Gastroesophageal sphincter (tissue), 4 donors: ENCODE results near the gene PCBD1. TPM values are rescaled to one million over a fixed set of nuclear protein-coding genes. Genes with fewer than 3 reads are reported as not detected.

Experiments used
- ATAC-seq: fragments of 150-250 bp; one replicate; pipeline ENCODE4 v1.9.1; 2016; ENCODE audit warnings: mild to moderate bottlenecking, moderate library complexity
- H3K27ac ChIP-seq, 4 donors: fragments of 200-600 bp; sonication (generic) in 3 of 4; 1 replicate in 3 of 4; 2 replicates in 1 of 4; pipeline ENCODE4 v1.5.1; 2016 to 2019
- H3K27me3 ChIP-seq: fragments of 200-600 bp; sonication (generic); one replicate; pipeline ENCODE4 v1.5.1; 2019
- H3K36me3 ChIP-seq, 2 donors: fragments of 200-600 bp; sonication (generic); one replicate each; pipeline ENCODE4 v1.5.1; 2019; ENCODE audit warnings: control low read depth in 1 of 2
- H3K4me1 ChIP-seq, 3 donors: fragments of 200-600 bp; sonication (generic); 1 replicate in 2 of 3; 2 replicates in 1 of 3; pipeline ENCODE4 v1.5.1; 2016 to 2019; ENCODE audit warnings: control low read depth in 2 of 3
- H3K4me3 ChIP-seq, 2 donors: fragments of 200-600 bp; sonication (generic); one replicate each; pipeline ENCODE4 v1.5.1; 2019; ENCODE audit warnings: mild to moderate bottlenecking in 1 of 2, moderate library complexity in 1 of 2
- H3K9me3 ChIP-seq, 3 donors: fragments of 200-600 bp; sonication (generic); one replicate each; pipeline ENCODE4 v1.5.1; 2017 to 2019; ENCODE audit warnings: control low read depth in 2 of 3
- EP300 ChIP-seq: sonication (generic); formaldehyde crosslinking; IDR thresholded peaks from one replicate; pipeline ENCODE4 v1.6.1; 2017; ENCODE audit warnings: antibody characterized with exemption, mild to moderate bottlenecking
- POLR2A ChIP-seq, 2 donors: fragments of 450-650 bp; IDR thresholded peaks; one replicate each; pipeline ENCODE4 v1.6.1; 2017; ENCODE audit warnings: antibody characterized with exemption in 2 of 2, mild to moderate bottlenecking in 2 of 2, moderate library complexity in 1 of 2
- POLR2AphosphoS5 ChIP-seq: sonication (generic); formaldehyde crosslinking; IDR thresholded peaks from one replicate; pipeline ENCODE4 v1.6.1; 2017; ENCODE audit warnings: antibody characterized with exemption
- WGBS, 2 donors: methylation state at CpG; one replicate each; pipeline ENCODE4 v1.1.5; 2018; ENCODE audit warnings: low coverage in 1 of 2; 5-methylcytosine and 5-hydroxymethylcytosine counted together
- total RNA-seq, 4 donors: library from RNA; depleted of rRNA; stranded (reverse); fragments of >200 nt; gene quantifications; one replicate each; pipeline ENCODE4 v1.1.0, GENCODE V29; 2016
- TF ChIP-seq, protein P1 (sequence below), 4 experiments: fragments of 200-600 bp in 2 of 4; fragments of 450-650 bp in 2 of 4; sonication (generic) in 1 of 4; IDR thresholded peaks; one replicate each; pipeline ENCODE4 v1.5.1; 2017 to 2019; ENCODE audit warnings: antibody characterized with exemption in 4 of 4, mild to moderate bottlenecking in 2 of 4, moderate library complexity in 2 of 4

Gene PCBD1
- total RNA-seq, 4 donors from 2014 or later, result 63.4 to 102 (median 74.0) TPM

DNA sequence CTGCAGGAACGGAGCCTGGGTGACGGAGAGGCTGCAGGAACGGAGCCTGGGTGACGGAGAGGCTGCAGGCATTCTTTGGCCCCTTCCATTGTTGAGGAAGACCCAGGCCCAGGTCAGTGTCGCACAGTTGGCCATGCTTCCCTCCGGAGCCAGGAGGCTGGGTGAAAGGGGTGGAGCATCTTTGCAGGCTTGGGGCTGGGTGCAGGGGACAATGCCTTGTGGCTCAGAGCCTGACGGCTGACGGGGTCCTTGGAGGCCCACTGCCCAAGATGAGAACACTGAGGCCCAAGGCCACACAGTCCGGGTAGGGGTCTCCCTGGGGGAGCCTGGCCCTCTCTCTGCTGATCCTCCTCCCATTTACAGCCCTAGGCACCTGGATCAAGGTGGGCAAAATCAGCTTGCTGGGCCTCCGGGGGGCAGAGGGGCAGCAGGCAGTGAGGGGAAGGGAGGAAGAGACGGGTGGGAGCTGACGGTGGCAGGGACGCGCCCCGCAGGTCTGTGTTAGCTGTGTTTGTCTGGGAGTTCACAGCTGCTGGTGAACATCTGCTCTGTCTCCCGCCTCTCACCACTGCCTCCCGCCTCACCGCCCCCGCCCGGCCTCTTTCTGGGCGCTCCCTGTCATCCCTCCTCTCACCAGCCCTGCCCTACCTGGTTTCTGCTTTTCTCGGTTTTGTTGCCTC lies 30.6 kb upstream of the PCBD1 start:
- TF ChIP-seq POLR2AphosphoS5 (no peak), EP300 (no peak), POLR2A (IDR thresholded peaks at IDR 0.05) (no peak)
- TF ChIP-seq, protein P1, sequence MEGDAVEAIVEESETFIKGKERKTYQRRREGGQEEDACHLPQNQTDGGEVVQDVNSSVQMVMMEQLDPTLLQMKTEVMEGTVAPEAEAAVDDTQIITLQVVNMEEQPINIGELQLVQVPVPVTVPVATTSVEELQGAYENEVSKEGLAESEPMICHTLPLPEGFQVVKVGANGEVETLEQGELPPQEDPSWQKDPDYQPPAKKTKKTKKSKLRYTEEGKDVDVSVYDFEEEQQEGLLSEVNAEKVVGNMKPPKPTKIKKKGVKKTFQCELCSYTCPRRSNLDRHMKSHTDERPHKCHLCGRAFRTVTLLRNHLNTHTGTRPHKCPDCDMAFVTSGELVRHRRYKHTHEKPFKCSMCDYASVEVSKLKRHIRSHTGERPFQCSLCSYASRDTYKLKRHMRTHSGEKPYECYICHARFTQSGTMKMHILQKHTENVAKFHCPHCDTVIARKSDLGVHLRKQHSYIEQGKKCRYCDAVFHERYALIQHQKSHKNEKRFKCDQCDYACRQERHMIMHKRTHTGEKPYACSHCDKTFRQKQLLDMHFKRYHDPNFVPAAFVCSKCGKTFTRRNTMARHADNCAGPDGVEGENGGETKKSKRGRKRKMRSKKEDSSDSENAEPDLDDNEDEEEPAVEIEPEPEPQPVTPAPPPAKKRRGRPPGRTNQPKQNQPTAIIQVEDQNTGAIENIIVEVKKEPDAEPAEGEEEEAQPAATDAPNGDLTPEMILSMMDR (IDR thresholded peaks at IDR 0.05), result no peak
- H3K36me3 ChIP-seq, result no peaks in the 10 kb centered on the region
- WGBS, 2 donors, result 17 to 75% methylated on average over 1 to 4 of the region's 22 CpGs

DNA sequence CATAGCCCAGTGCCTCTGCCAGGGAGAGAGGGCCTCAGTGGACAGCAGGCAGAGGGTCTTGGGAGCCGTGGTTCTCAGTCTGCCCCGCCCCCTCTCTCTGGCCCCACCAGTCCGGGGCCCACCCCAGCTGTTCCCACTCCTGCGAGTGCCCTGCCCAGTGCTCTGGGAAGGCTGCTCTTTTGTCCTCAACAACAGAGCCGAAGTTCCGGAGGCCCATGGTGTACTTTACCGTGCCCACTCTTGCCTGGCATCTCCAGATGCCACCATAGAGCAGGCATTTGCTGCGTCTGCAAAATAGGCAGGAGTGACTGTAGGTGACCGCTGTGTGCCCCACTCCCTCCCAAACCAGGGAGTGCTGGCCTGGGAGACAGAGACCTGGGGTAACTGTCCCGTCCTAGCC lies 29.3 kb upstream of the PCBD1 start:
- Histone ChIP-seq H3K4me3 (no peak overlapping the region), H3K9me3 (no peaks in the 10 kb centered on the region), H3K27me3 (peaks cover 12% of the 10 kb centered on the region), H3K4me1 (peaks cover 0 to 12% (median 3%) of the 10 kb centered on the region in 3 donors), H3K36me3 (no peaks in the 10 kb centered on the region), H3K27ac (no peak overlapping the region)
- no peak for ATAC-seq
- 83% methylated on average over 4 of the region's 10 CpGs; no CpG with 5 or more reads in 1 of the 2 donors for WGBS, 2 donors
- no peak for TF ChIP-seq EP300
- TF ChIP-seq, protein P1 (IDR thresholded peaks at IDR 0.05), result no peak
- TF ChIP-seq POLR2AphosphoS5, result no peak
- TF ChIP-seq POLR2A (IDR thresholded peaks at IDR 0.05), result no peak

More for the DNA sequence above, 30.6 kb upstream of the PCBD1 start:
- ATAC-seq, result no peak
- no peak overlapping the region for H3K27ac ChIP-seq
- H3K27me3 ChIP-seq, result peaks cover 19% of the 10 kb centered on the region
- no peak overlapping the region for H3K4me3 ChIP-seq
- no peaks in the 10 kb centered on the region for H3K4me1 ChIP-seq
- H3K9me3 ChIP-seq, result no peaks in the 10 kb centered on the region

DNA sequence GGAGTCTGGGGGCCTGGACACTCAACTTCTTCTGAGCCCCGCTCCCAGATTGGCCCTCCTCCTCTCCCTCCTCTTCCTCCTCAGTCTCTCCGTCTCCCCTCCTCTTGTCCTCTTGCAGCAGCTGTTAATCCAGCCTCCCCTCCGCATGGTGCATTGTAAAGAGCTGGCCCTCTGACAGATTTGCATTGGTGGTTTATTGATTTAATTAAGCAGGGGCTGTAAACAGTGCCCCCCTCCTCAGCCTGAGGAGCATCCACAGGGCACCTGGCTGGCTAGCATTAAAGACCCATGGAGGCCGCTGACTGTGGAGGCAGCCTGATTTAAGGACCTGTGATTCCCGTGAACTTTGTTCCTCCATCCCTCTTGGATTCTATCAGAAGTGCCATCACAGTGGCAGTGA lies 28.9 kb upstream of the PCBD1 start:
- 60 to 77% methylated on average over 2 to 5 of the region's 5 CpGs for WGBS, 2 donors
- ATAC-seq, result no peak
- TF ChIP-seq, protein P1 (IDR thresholded peaks at IDR 0.05), result no peak
- TF ChIP-seq POLR2A (IDR thresholded peaks at IDR 0.05) (no peak), EP300 (no peak), POLR2AphosphoS5 (no peak)

DNA sequence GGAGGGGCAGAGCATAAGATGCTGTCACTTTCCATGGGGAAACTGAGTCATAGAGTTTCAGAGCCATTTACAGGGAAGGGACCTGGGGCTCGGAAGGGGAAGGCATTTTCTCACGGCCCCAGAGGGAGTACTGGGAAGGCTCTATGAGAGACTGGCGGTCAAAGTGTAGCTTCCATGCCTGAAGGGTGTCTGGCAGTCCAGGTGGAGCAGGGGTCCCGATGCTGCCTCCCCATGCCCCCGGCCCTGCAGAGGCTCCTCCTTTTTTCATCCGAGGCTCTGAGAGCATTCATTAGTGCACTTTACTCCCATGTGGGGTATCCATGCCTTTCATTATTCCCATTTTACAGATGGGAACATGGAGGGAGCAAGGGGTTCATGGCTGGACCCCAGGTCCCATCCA lies 27.9 kb upstream of the PCBD1 start:
- H3K36me3 ChIP-seq, result no peaks in the 10 kb centered on the region
- H3K9me3 ChIP-seq, result no peaks in the 10 kb centered on the region
- 80 to 86% methylated on average over 2 to 4 of the region's 6 CpGs for WGBS, 2 donors
- no peak for TF ChIP-seq EP300
- no peak for TF ChIP-seq POLR2A (IDR thresholded peaks at IDR 0.05)
- TF ChIP-seq, protein P1 (IDR thresholded peaks at IDR 0.05), result no peak
- no peak for TF ChIP-seq POLR2AphosphoS5
- H3K4me3 ChIP-seq, result no peak overlapping the region
- ATAC-seq, result no peak
- H3K27ac ChIP-seq, result no peak overlapping the region
- H3K27me3 ChIP-seq, result peaks cover 12% of the 10 kb centered on the region
- H3K4me1 ChIP-seq, result peaks cover 0 to 13% (median 3%) of the 10 kb centered on the region in 3 donors

More for the DNA sequence above, 28.9 kb upstream of the PCBD1 start:
- Histone ChIP-seq H3K9me3 (no peaks in the 10 kb centered on the region), H3K36me3 (no peaks in the 10 kb centered on the region), H3K27ac (no peak overlapping the region), H3K27me3 (peaks cover 12% of the 10 kb centered on the region), H3K4me1 (peaks cover 0 to 13% (median 3%) of the 10 kb centered on the region in 3 donors), H3K4me3 (no peak overlapping the region)

DNA sequence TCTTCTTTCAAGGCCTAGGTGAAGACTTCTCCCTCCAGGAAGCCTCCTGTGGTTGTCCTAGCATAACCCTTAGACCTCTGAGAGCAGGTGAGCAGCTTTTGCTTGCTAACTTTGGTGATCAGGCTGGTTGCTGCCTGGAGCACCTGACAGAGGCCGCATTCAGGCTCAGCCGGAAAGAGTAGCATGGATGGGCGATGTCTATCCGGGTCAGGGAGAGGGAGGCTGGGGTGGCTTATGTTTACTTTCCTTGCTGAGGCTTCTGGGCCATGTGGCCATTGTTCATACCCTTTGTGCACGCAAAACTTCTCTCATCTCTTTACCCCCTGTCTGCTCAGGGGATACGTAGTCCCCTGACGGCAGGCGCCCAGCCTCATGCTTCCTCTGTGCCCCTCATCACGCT lies 27.4 kb upstream of the PCBD1 start:
- TF ChIP-seq EP300 (no peak), POLR2AphosphoS5 (no peak), POLR2A (IDR thresholded peaks at IDR 0.05) (no peak)
- TF ChIP-seq, protein P1 (IDR thresholded peaks at IDR 0.05), result no peak
- Histone ChIP-seq H3K4me3 (no peak overlapping the region), H3K27me3 (peaks cover 12% of the 10 kb centered on the region), H3K36me3 (no peaks in the 10 kb centered on the region), H3K9me3 (no peaks in the 10 kb centered on the region), H3K4me1 (peaks cover 0 to 13% (median 3%) of the 10 kb centered on the region in 3 donors), H3K27ac (no peak overlapping the region)
- ATAC-seq, result no peak
- no CpG with 5 or more reads among the region's 9 CpGs for WGBS, 2 donors
